ENCODE results near the gene HCRTR2. TPM values are rescaled to one million over a fixed set of nuclear protein-coding genes. Genes with fewer than 3 reads are reported as not detected.

The HCRTR2 gene
- polyA plus RNA-seq, 12 donors, result 0.12 TPM; not detected in 11

GRCh38 chr6:55320696-55321086 lies 146.4 kb downstream of the HCRTR2 start:
- no peak for DNase-seq

GRCh38 chr6:55327169-55327568 lies 152.9 kb downstream of the HCRTR2 start, which contains the start of gene GFRAL:
TSS of gene GFRAL (plus strand) at chr6:55327469. CDS start at chr6:55327555, 86 bp downstream.
- DNase-seq, result no peak

Other genes with a start within 250 kb of the HCRTR2 start
- under 1 TPM in 8 of 12 donors, not detected in 4; 0.12 to 0.57 (median 0.26) TPM for gene GFRAL, start 153.0 kb downstream of the HCRTR2 start, polyA plus RNA-seq (ENCODE audit: insufficient read length in 12 of 12)